ENCODE data around the gene UAP1L1. TPM values are rescaled to one million over a fixed set of nuclear protein-coding genes. Genes with fewer than 3 reads are reported as not detected.

The UAP1L1 gene
- total and polyA plus RNA-seq, 2 of the 8 experiments (the other 6 are each of a cell fraction or from before 2014, with no cell fraction given): 2.0 to 5.4 TPM

GRCh38 chr9:137078701-137079400 is 1.5 kb downstream of the UAP1L1 start:
- no peaks in the 10 kb centered on the region for H3K79me2 ChIP-seq (ENCODE audit: control insufficient read depth in 1 of 2, insufficient read depth in 2 of 2, low read length in 2 of 2)
- H3K79me1 ChIP-seq (ENCODE audit: low read depth, low read length): no peaks in the 10 kb centered on the region
- no peak overlapping the region for H2BK20ac ChIP-seq (ENCODE audit: low read length)
- peaks cover 0 to 20% (median 12%) of the 10 kb centered on the region in 4 experiments; a peak in 6 of 7 replicates for H3K4me1 ChIP-seq (replicated peaks in 1 of 4; ENCODE audit: control insufficient read depth in 3 of 4, insufficient read depth in 4 of 4, low read length in 3 of 4)
- CTCF ChIA-PET (ENCODE audit: partially characterized antibody): interaction anchor here (1.8 to 2.8 kb wide), 3 partner anchors 8 to 11 kb away, joined by 8 to 19 read pairs (median 10); partner anchors contain the start of gene SAPCD2
- no peak overlapping the region for H3K18ac ChIP-seq (ENCODE audit: extremely low read depth, low read length)
- peak overlapping the region; percentile 74 for H4K8ac ChIP-seq (ENCODE audit: extremely low read depth, insufficient read depth, low read length)
- no peaks in the 10 kb centered on the region; a peak in 1 of 8 replicates for H3K36me3 ChIP-seq (ENCODE audit: control insufficient read depth in 2 of 4, insufficient read depth in 4 of 4, low read length in 3 of 4)
- no peak overlapping the region for H2BK120ac ChIP-seq (replicated peaks; ENCODE audit: low read depth, low read length)
- H2AK5ac ChIP-seq (ENCODE audit: low read depth, low read length): no peak overlapping the region
- no peak overlapping the region for H3K14ac ChIP-seq (ENCODE audit: insufficient read length)
- 13% methylated on average over 36 of the region's 51 CpGs; no CpG with 5 or more reads in 1 of the 2 experiments for WGBS, 2 experiments (ENCODE audit: extremely low coverage in 1 of 2, insufficient coverage in 1 of 2, insufficient read length in 1 of 2, insufficient replicate concordance in 2 of 2, low coverage in 1 of 2, low lambda C conversion rate in 2 of 2, missing lambda C conversion rate in 1 of 2)
- DNase-seq (ENCODE audit: low read depth in 1 of 2, low spot score in 2 of 2): peak in 1 of 2 experiments; percentile 81
- FAIRE-seq: no peak
- peak overlapping the region; percentile 97 to 99 for H3K4me2 ChIP-seq (ENCODE audit: insufficient read depth in 1 of 2, low read depth in 2 of 2, low read length in 2 of 2)
- H3K56ac ChIP-seq (replicated peaks; ENCODE audit: insufficient read length, low read depth, low read length): no peak overlapping the region
- peaks cover 20 to 49% (median 34%) of the 10 kb centered on the region in 4 experiments for H3K27me3 ChIP-seq (replicated peaks in 1 of 4; ENCODE audit: control insufficient read depth in 3 of 4, extremely low read depth in 1 of 4, insufficient read depth in 3 of 4, low read length in 3 of 4)
- no peak overlapping the region for H2BK5ac ChIP-seq (ENCODE audit: low read depth, low read length)
- H3K4ac ChIP-seq (replicated peaks; ENCODE audit: insufficient read length, low read depth, low read length): no peak overlapping the region
- no peak overlapping the region for H3K23ac ChIP-seq (ENCODE audit: insufficient read length)
- POLR2A ChIA-PET (ENCODE audit: partially characterized antibody): interaction anchor here (1.1 kb wide), 2 partner anchors 8 to 232 kb away, joined by 3 to 4 read pairs; partner anchors contain the start of gene MAN1B1
- no peak overlapping the region for H2BK12ac ChIP-seq (ENCODE audit: low read depth, low read length)
- peak overlapping the region; percentile 84 for H4K91ac ChIP-seq (replicated peaks; ENCODE audit: insufficient read length, low read length)
- H3K4me3 ChIP-seq (ENCODE audit: extremely low read depth in 1 of 4, insufficient read depth in 2 of 4, low read depth in 3 of 4, low read length in 4 of 4): peak overlapping the region; percentile 33 to 57 (median 42); a peak in 7 of 8 replicates
- no peak overlapping the region for H3K27ac ChIP-seq (ENCODE audit: low read depth, low read length)
- peaks cover 0 to 7% of the 10 kb centered on the region in 2 experiments for H4K20me1 ChIP-seq (replicated peaks in 1 of 2; ENCODE audit: control insufficient read depth in 1 of 2, insufficient read depth in 2 of 2, low read length in 2 of 2)
- H2AFZ ChIP-seq (ENCODE audit: low read length): peak overlapping the region; percentile 90; the same call in 1 of the 2 replicates
- peak overlapping the region; percentile 72; the same call in 1 of the 2 replicates for H2BK15ac ChIP-seq (ENCODE audit: low read length)
- H4K5ac ChIP-seq (ENCODE audit: insufficient read length, low read depth, low read length): no peak overlapping the region
- no peaks in the 10 kb centered on the region for H3K9me3 ChIP-seq (ENCODE audit: insufficient read depth in 2 of 2, low read depth in 1 of 2, low read length in 1 of 2)
- no peak overlapping the region; a peak in 1 of 7 replicates for H3K9ac ChIP-seq (replicated peaks in 1 of 4; ENCODE audit: extremely low read depth in 1 of 4, low read depth in 3 of 4, low read length in 3 of 4)
- peaks cover 13% of the 10 kb centered on the region; the same call in 1 of the 2 replicates for H3K23me2 ChIP-seq (ENCODE audit: low read depth, low read length)
- TF ChIP-seq SP4 (IDR thresholded peaks at IDR 0.05; ENCODE audit: low read length): no peak
- no peak for TF ChIP-seq CTBP2 (IDR thresholded peaks at IDR 0.05; ENCODE audit: borderline replicate concordance, insufficient read depth, insufficient read length, low read length)
- TF ChIP-seq SUZ12 (IDR thresholded peaks at IDR 0.05; ENCODE audit: low read length): peak; percentile 18; the same call in 1 of the 2 replicates
- TF ChIP-seq TBP (IDR thresholded peaks at IDR 0.05; ENCODE audit: low read depth, low read length): no peak
- TF ChIP-seq PHF8 (conservative IDR thresholded peaks at IDR 0.05; ENCODE audit: low read depth, low read length): no peak
- TF ChIP-seq RAD21 (IDR thresholded peaks at IDR 0.05 in 1 of 2, conservative IDR thresholded peaks at IDR 0.05 in 1 of 2; ENCODE audit: low read depth in 2 of 2, low read length in 2 of 2): no peak
- TF ChIP-seq SIX5 (IDR thresholded peaks at IDR 0.05; ENCODE audit: low read depth, low read length): no peak
- TF ChIP-seq POU5F1 (IDR thresholded peaks at IDR 0.05; ENCODE audit: low read depth, low read length): no peak
- no peak for TF ChIP-seq SRF (IDR thresholded peaks at IDR 0.05; ENCODE audit: low read depth, low read length)
- TF ChIP-seq EP300 (IDR thresholded peaks at IDR 0.05; ENCODE audit: borderline replicate concordance in 1 of 2, low read depth in 2 of 2, low read length in 2 of 2): no peak
- TF ChIP-seq TAF7 (optimal IDR thresholded peaks at IDR 0.05; ENCODE audit: borderline replicate concordance, low read depth, low read length): no peak
